ENCODE results near the gene TTC7B.

DNA sequence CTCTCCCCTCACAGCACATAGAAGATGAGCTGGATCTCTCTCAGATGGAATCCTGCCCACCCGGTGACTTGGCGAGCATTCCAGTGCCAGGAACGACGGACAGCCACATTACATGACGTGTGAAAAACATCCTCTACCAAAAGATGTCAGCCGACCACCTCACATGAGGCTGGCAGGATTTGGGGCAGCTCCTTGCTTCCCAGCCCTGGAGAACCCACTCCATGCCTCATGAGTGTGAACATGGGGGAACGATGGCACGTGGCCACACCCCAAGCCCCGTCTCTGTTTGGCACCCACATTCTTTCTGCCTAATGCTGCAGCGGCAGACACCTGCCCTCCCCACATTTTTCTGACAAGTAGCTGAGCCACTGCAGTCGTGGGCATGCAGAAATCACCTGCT, 216.9 kb downstream of the TTC7B start:
- TF ChIP-seq EZH2 (IDR thresholded peaks at IDR 0.05) = no peak
- TF ChIP-seq, protein P1, sequence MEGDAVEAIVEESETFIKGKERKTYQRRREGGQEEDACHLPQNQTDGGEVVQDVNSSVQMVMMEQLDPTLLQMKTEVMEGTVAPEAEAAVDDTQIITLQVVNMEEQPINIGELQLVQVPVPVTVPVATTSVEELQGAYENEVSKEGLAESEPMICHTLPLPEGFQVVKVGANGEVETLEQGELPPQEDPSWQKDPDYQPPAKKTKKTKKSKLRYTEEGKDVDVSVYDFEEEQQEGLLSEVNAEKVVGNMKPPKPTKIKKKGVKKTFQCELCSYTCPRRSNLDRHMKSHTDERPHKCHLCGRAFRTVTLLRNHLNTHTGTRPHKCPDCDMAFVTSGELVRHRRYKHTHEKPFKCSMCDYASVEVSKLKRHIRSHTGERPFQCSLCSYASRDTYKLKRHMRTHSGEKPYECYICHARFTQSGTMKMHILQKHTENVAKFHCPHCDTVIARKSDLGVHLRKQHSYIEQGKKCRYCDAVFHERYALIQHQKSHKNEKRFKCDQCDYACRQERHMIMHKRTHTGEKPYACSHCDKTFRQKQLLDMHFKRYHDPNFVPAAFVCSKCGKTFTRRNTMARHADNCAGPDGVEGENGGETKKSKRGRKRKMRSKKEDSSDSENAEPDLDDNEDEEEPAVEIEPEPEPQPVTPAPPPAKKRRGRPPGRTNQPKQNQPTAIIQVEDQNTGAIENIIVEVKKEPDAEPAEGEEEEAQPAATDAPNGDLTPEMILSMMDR (IDR thresholded peaks at IDR 0.05) = no peak
- no peak for TF ChIP-seq EZH2phosphoT487 (IDR thresholded peaks at IDR 0.05)

Measured in neural progenitor cell (in vitro differentiated cells).